ENCODE measurements around the gene HOMER1. TPM values are rescaled to one million over a fixed set of nuclear protein-coding genes. Genes with fewer than 3 reads are reported as not detected.

HOMER1 gene, protein sequence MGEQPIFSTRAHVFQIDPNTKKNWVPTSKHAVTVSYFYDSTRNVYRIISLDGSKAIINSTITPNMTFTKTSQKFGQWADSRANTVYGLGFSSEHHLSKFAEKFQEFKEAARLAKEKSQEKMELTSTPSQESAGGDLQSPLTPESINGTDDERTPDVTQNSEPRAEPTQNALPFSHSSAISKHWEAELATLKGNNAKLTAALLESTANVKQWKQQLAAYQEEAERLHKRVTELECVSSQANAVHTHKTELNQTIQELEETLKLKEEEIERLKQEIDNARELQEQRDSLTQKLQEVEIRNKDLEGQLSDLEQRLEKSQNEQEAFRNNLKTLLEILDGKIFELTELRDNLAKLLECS
- polyA plus RNA-seq (28.1 and 30.6 TPM in 2 replicates), polyA minus RNA-seq (77.9 and 84.5 TPM in 2 replicates)

DNA sequence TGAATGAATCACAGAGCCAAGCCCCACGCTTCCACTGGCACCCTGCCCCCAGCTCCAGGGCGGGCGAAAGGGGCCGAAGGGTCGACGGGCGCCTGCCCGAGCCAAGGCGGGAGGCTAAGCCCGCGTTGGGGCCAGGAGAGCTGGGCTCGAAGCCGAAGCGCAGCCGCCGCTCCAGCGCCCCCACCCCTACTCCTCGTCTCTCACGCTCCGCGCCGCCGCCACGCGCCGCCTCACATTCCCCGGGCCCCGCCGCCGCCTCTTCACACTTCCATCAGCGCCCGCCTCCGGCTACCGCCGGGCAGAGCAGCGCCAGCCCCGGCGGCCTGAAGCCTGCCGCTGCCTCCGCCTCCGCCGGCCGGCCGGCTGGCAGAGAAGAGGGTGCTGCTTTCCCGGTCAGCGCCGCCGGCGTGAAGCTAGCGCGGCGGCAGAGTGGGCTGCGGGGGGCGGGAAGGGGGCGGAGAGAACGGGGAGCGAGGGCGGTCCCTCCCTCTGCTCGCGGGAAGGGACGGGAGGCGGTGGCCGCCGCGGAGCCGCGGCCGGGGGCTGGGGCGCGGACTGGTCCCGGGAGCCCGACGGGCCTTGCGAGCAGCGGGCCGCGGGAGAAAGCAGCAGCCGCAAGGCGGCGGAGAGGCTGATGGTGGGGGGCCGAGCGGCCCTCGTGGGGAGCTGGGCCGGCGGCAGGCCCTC is at the start of gene HOMER1:
TSS of gene HOMER1 (minus strand) at position 431 of the 687 bp plus-strand sequence. CDS start 1,360 bp downstream, outside the sequence.
- Histone ChIP-seq H3K9me3 (ENCODE audit: low read length) (no peaks in the 10 kb centered on the region), H3K4me3 (ENCODE audit: low read length) (peak within 1 kb of the TSS; percentile 84), H3K9me2 (ENCODE audit: insufficient read depth, low read length) (no peaks in the 10 kb centered on the region), H4K20me1 (ENCODE audit: insufficient read depth) (no peaks in the 10 kb centered on the region), H2AFZ (ENCODE audit: low read depth, low read length) (peak within 1 kb of the TSS; percentile 70), H3K36me3 (ENCODE audit: insufficient read depth, low read length) (no peaks in the 10 kb centered on the region), H3F3A (ENCODE audit: insufficient read depth, low read length, poor library complexity, severe bottlenecking) (peaks cover 4% of the 10 kb centered on the region), H3K79me2 (replicated peaks; ENCODE audit: insufficient read depth, low read length) (peaks cover 37% of the 10 kb centered on the region), H3K4me2 (ENCODE audit: low read length) (peak within 1 kb of the TSS; percentile 96), H3K27me3 (ENCODE audit: insufficient read depth, low read depth, low read length) (peaks cover 16% of the 10 kb centered on the region), H3K27ac (ENCODE audit: low read length) (peak within 1 kb of the TSS; percentile 96), H3K9ac (ENCODE audit: low read length) (peak within 1 kb of the TSS; percentile 96)
- TF ChIP-seq MXI1 (conservative IDR thresholded peaks at IDR 0.05; ENCODE audit: poor library complexity, severe bottlenecking) = peak; percentile 66
- TF ChIP-seq POLR2AphosphoS5 (IDR thresholded peaks at IDR 0.05) = no peak
- no peak for TF ChIP-seq RAD21 (conservative IDR thresholded peaks at IDR 0.05)
- no peak for TF ChIP-seq TAF1 (IDR thresholded peaks at IDR 0.05; ENCODE audit: low read depth)
- no peak for TF ChIP-seq EP300 (conservative IDR thresholded peaks at IDR 0.05; ENCODE audit: poor library complexity, severe bottlenecking)
- no peak for TF ChIP-seq SMC3 (conservative IDR thresholded peaks at IDR 0.05; ENCODE audit: poor library complexity)
- TF ChIP-seq, protein P1, sequence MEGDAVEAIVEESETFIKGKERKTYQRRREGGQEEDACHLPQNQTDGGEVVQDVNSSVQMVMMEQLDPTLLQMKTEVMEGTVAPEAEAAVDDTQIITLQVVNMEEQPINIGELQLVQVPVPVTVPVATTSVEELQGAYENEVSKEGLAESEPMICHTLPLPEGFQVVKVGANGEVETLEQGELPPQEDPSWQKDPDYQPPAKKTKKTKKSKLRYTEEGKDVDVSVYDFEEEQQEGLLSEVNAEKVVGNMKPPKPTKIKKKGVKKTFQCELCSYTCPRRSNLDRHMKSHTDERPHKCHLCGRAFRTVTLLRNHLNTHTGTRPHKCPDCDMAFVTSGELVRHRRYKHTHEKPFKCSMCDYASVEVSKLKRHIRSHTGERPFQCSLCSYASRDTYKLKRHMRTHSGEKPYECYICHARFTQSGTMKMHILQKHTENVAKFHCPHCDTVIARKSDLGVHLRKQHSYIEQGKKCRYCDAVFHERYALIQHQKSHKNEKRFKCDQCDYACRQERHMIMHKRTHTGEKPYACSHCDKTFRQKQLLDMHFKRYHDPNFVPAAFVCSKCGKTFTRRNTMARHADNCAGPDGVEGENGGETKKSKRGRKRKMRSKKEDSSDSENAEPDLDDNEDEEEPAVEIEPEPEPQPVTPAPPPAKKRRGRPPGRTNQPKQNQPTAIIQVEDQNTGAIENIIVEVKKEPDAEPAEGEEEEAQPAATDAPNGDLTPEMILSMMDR (IDR thresholded peaks at IDR 0.05; ENCODE audit: poor library complexity, severe bottlenecking) = no peak
- TF ChIP-seq, protein P2, sequence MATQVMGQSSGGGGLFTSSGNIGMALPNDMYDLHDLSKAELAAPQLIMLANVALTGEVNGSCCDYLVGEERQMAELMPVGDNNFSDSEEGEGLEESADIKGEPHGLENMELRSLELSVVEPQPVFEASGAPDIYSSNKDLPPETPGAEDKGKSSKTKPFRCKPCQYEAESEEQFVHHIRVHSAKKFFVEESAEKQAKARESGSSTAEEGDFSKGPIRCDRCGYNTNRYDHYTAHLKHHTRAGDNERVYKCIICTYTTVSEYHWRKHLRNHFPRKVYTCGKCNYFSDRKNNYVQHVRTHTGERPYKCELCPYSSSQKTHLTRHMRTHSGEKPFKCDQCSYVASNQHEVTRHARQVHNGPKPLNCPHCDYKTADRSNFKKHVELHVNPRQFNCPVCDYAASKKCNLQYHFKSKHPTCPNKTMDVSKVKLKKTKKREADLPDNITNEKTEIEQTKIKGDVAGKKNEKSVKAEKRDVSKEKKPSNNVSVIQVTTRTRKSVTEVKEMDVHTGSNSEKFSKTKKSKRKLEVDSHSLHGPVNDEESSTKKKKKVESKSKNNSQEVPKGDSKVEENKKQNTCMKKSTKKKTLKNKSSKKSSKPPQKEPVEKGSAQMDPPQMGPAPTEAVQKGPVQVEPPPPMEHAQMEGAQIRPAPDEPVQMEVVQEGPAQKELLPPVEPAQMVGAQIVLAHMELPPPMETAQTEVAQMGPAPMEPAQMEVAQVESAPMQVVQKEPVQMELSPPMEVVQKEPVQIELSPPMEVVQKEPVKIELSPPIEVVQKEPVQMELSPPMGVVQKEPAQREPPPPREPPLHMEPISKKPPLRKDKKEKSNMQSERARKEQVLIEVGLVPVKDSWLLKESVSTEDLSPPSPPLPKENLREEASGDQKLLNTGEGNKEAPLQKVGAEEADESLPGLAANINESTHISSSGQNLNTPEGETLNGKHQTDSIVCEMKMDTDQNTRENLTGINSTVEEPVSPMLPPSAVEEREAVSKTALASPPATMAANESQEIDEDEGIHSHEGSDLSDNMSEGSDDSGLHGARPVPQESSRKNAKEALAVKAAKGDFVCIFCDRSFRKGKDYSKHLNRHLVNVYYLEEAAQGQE (IDR thresholded peaks at IDR 0.05; ENCODE audit: borderline replicate concordance) = peak; percentile 7
- no peak for TF ChIP-seq EZH2 (IDR thresholded peaks at IDR 0.05; ENCODE audit: borderline replicate concordance, insufficient read depth, low read length, poor library complexity, severe bottlenecking)

DNA sequence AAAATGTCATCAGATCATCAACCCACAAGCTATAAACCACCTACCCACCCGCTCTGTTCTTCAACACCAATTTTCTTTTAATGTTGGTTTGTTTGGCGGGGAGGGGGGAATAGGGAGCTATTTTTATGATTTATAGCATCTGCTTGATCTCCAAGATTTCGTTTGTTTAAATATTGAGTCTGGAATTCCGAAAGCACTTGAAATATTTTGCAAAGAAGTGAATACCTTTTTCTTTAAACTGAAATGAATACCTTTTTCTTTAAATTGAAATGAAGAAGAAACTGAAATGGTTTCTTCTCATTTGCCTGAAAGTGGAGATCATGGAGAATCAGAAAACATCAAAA is 49.3 kb upstream of the HOMER1 start:
- Histone ChIP-seq H3K36me3 (ENCODE audit: insufficient read depth, low read length) (no peaks in the 10 kb centered on the region), H3K79me2 (replicated peaks; ENCODE audit: insufficient read depth, low read length) (no peaks in the 10 kb centered on the region), H3K27ac (ENCODE audit: low read length) (no peak overlapping the region), H3F3A (ENCODE audit: insufficient read depth, low read length, poor library complexity, severe bottlenecking) (no peaks in the 10 kb centered on the region), H3K4me2 (ENCODE audit: low read length) (no peak overlapping the region), H4K20me1 (ENCODE audit: insufficient read depth) (no peaks in the 10 kb centered on the region), H3K9me3 (ENCODE audit: low read length) (no peaks in the 10 kb centered on the region), H3K27me3 (ENCODE audit: insufficient read depth, low read depth, low read length) (no peaks in the 10 kb centered on the region), H3K9ac (ENCODE audit: low read length) (no peak overlapping the region), H3K9me2 (ENCODE audit: insufficient read depth, low read length) (no peaks in the 10 kb centered on the region), H2AFZ (ENCODE audit: low read depth, low read length) (no peak overlapping the region), H3K4me3 (ENCODE audit: low read length) (no peak overlapping the region)
- TF ChIP-seq TAF1 (IDR thresholded peaks at IDR 0.05; ENCODE audit: low read depth) (no peak), EP300 (conservative IDR thresholded peaks at IDR 0.05; ENCODE audit: poor library complexity, severe bottlenecking) (no peak), MXI1 (conservative IDR thresholded peaks at IDR 0.05; ENCODE audit: poor library complexity, severe bottlenecking) (no peak), POLR2AphosphoS5 (IDR thresholded peaks at IDR 0.05) (no peak), RAD21 (conservative IDR thresholded peaks at IDR 0.05) (no peak), EZH2 (IDR thresholded peaks at IDR 0.05; ENCODE audit: borderline replicate concordance, insufficient read depth, low read length, poor library complexity, severe bottlenecking) (no peak), SMC3 (conservative IDR thresholded peaks at IDR 0.05; ENCODE audit: poor library complexity) (no peak)
- TF ChIP-seq, protein P1 (IDR thresholded peaks at IDR 0.05; ENCODE audit: poor library complexity, severe bottlenecking) = no peak
- TF ChIP-seq, protein P2 (IDR thresholded peaks at IDR 0.05; ENCODE audit: borderline replicate concordance) = no peak

Data from neural cell (in vitro differentiated cells).